K562 (cell line): ENCODE measurements around the gene RNF32. TPM values are rescaled to one million over a fixed set of nuclear protein-coding genes. Genes with fewer than 3 reads are reported as not detected.

Source experiments
- ATAC-seq: fragments of 200-7000 bp; cut with Tn5 transposase; 3 replicates; pipeline ENCODE4 v1.9.1; 2020; ENCODE audit warnings: moderate library complexity
- BruUV-seq: library from RNA; stranded (reverse); fragments of 400-500 nt; replicated peaks from 2 replicates; lab custom pipeline; 2021; lab: Mats Ljungman, UMichigan
- CTCF ChIA-PET: fragments of 300-600 bp; formaldehyde crosslinking; extraction: SDS; loops from one replicate; lab custom pipeline; 2021; ENCODE audit warnings: low intra/inter-chr PET ratio; lab: Yijun Ruan, JAX
- POLR2A ChIA-PET: fragments of 300-600, 350-650 bp; sonication (Branson Sonifier 250); formaldehyde crosslinking; extraction: SDS; loops from one replicate; lab custom pipeline; 2021; ENCODE audit warnings: antibody characterized with exemption, inconsistent platforms; lab: Yijun Ruan, JAX
- DNase-seq, 4 experiments: peaks; one replicate each; pipeline versions ENCODE4 v3.0.0 to v3.0.0-alpha.2; 2011 to 2018; ENCODE audit warnings: low spot score in 3 of 4, mixed read lengths in 3 of 4; ENCODE audit errors: extremely low read depth in 1 of 4
- FAIRE-seq: peaks from 2 replicates; lab custom pipeline; 2011; peaks lifted over from hg19 to GRCh38; lab: Jason Lieb, UNC
- H2AFZ ChIP-seq: 2 replicates; pipeline ENCODE4 v1.6.0; 2011; ENCODE audit warnings: low read depth, low read length, control low read depth, inconsistent platforms
- H3K27ac ChIP-seq: fragments of 200-600 bp; 3 replicates; pipeline ENCODE4 v1.8.0; 2011; ENCODE audit warnings: low read depth, mild to moderate bottlenecking, control low read depth, inconsistent platforms, low read length, moderate library complexity, mixed read lengths; ENCODE audit errors: extremely low read depth
- H3K27me3 ChIP-seq, 2 experiments: fragments of 300-600 bp in 1 of 2; 2 replicates in 1 of 2; 3 replicates in 1 of 2; pipeline versions ENCODE4 v1.6.0 to v1.8.0; 2011; ENCODE audit warnings: inconsistent platforms in 2 of 2, low read length in 2 of 2, mild to moderate bottlenecking in 1 of 2, mixed read lengths in 1 of 2, moderate library complexity in 1 of 2; ENCODE audit not compliant: control insufficient read depth in 2 of 2, insufficient read depth in 2 of 2
- H3K36me3 ChIP-seq: fragments of 300-600 bp; 3 replicates; pipeline ENCODE4 v1.8.0; 2011; ENCODE audit warnings: mild to moderate bottlenecking, low read length, inconsistent platforms; ENCODE audit not compliant: control insufficient read depth, insufficient read depth
- H3K4me1 ChIP-seq, 2 experiments: fragments of 200-600 bp in 1 of 2; replicated peaks in 1 of 2; 2 replicates in 1 of 2; 3 replicates in 1 of 2; pipeline versions ENCODE4 v1.5.1 to v1.8.0; 2011; ENCODE audit warnings: inconsistent platforms in 2 of 2, low read length in 2 of 2, mild to moderate bottlenecking in 1 of 2, mixed read lengths in 1 of 2, moderate library complexity in 1 of 2; ENCODE audit not compliant: control insufficient read depth in 2 of 2, insufficient read depth in 2 of 2
- H3K4me2 ChIP-seq: 2 replicates; pipeline ENCODE4 v1.6.1; 2011; ENCODE audit warnings: low read length, control low read depth, inconsistent platforms, mixed read lengths; ENCODE audit not compliant: insufficient read depth
- H3K4me3 ChIP-seq: fragments of 200-600 bp; sonication (generic), shearing (Covaris generic); 2 replicates; pipeline ENCODE4 v1.5.1; 2016; ENCODE audit warnings: control low read depth, inconsistent platforms
- H3K79me2 ChIP-seq: fragments of 200-600 bp; 3 replicates; pipeline ENCODE4 v1.8.0; 2011; ENCODE audit warnings: low read length, inconsistent platforms; ENCODE audit not compliant: control insufficient read depth, insufficient read depth
- H3K9ac ChIP-seq, 2 experiments: 2 replicates each; pipeline versions ENCODE4 v1.6.0 to v1.6.1; 2011; ENCODE audit warnings: low read depth in 2 of 2, low read length in 2 of 2, control low read depth in 1 of 2, inconsistent platforms in 1 of 2, mild to moderate bottlenecking in 1 of 2, mixed read lengths in 1 of 2; ENCODE audit not compliant: insufficient read depth in 1 of 2
- H3K9me1 ChIP-seq: one replicate; pipeline ENCODE4 v1.6.0; 2011; ENCODE audit warnings: inconsistent platforms, mild to moderate bottlenecking, low read length, moderate library complexity; ENCODE audit not compliant: control insufficient read depth, insufficient read depth
- H3K9me3 ChIP-seq: replicated peaks from 2 replicates; pipeline ENCODE4 v1.5.1; 2011; ENCODE audit warnings: low read depth, low read length, inconsistent platforms; ENCODE audit not compliant: control insufficient read depth, insufficient read depth
- H4K20me1 ChIP-seq: replicated peaks from 2 replicates; pipeline ENCODE4 v1.6.1; 2011; ENCODE audit warnings: low read length, inconsistent platforms, mixed read lengths; ENCODE audit not compliant: control insufficient read depth, insufficient read depth
- CBFA2T3 ChIP-seq: fragments of 450-650 bp; IDR thresholded peaks from 2 replicates; pipeline ENCODE4 v1.6.1; 2017
- CREM ChIP-seq: IDR thresholded peaks from 2 replicates; pipeline ENCODE4 v1.6.1; 2014; ENCODE audit warnings: antibody characterized with exemption, low read depth
- CTBP1 ChIP-seq: fragments of 450-650 bp; IDR thresholded peaks from 2 replicates; pipeline ENCODE4 v1.6.1; 2016; ENCODE audit warnings: borderline replicate concordance
- CXXC5 ChIP-seq: fragments of 250-450 bp; sonication (Bioruptor Pico); IDR thresholded peaks from 2 replicates; pipeline ENCODE4 v1.8.0; 2022; ENCODE audit warnings: inconsistent platforms, mild to moderate bottlenecking, moderate library complexity
- ELK3 ChIP-seq: fragments of 450-650 bp; formaldehyde crosslinking; IDR thresholded peaks from 2 replicates; pipeline ENCODE4 v1.4.0; 2020; ENCODE audit warnings: mild to moderate bottlenecking
- FOXA1 ChIP-seq: fragments of 450-650 bp; IDR thresholded peaks from 2 replicates; pipeline ENCODE4 v1.6.1; 2016; ENCODE audit warnings: mild to moderate bottlenecking, borderline replicate concordance
- FOXA3 ChIP-seq, 2 experiments: fragments of 450-650 bp in 1 of 2; sonication (generic) in 1 of 2; formaldehyde crosslinking; IDR thresholded peaks in 1 of 2; conservative IDR thresholded peaks in 1 of 2; 2 replicates each; pipeline versions ENCODE4 v1.4.0 to v1.8.0; 2020 to 2022; ENCODE audit warnings: mild to moderate bottlenecking in 2 of 2, missing genetic modification reagents in 1 of 2
- FOXM1 ChIP-seq, 2 experiments: fragments of 450-650 bp in 1 of 2; sonication (generic) in 1 of 2; formaldehyde crosslinking in 1 of 2; IDR thresholded peaks; 2 replicates each; pipeline versions ENCODE4 v1.6.1 to v1.9.0; 2017 to 2022; ENCODE audit warnings: low read depth in 2 of 2, mild to moderate bottlenecking in 2 of 2, missing genetic modification reagents in 1 of 2, moderate library complexity in 1 of 2
- GATAD2A ChIP-seq: fragments of 450-650 bp; IDR thresholded peaks from 2 replicates; pipeline ENCODE4 v1.6.1; 2017
- HCFC1 ChIP-seq: IDR thresholded peaks from 2 replicates; pipeline ENCODE4 v1.6.1; 2012; ENCODE audit warnings: low read depth, low read length, improper control_type of control experiment
- L3MBTL2 ChIP-seq: fragments of 450-650 bp; IDR thresholded peaks from 2 replicates; pipeline ENCODE4 v1.6.1; 2016; ENCODE audit warnings: mild to moderate bottlenecking, moderate library complexity
- MAFF ChIP-seq: IDR thresholded peaks from 2 replicates; pipeline ENCODE4 v1.6.1; 2012; ENCODE audit warnings: low read length, improper control_type of control experiment
- MBD2 ChIP-seq: sonication (generic); IDR thresholded peaks from 2 replicates; pipeline ENCODE4 v1.6.1; 2016; ENCODE audit warnings: low read depth, borderline replicate concordance
- MIER1 ChIP-seq: fragments of 450-650 bp; IDR thresholded peaks from 2 replicates; pipeline ENCODE4 v1.6.1; 2016; ENCODE audit warnings: antibody characterized with exemption, mild to moderate bottlenecking, low read depth
- NR1H2 ChIP-seq: sonication (generic); formaldehyde crosslinking; IDR thresholded peaks from 2 replicates; pipeline ENCODE4 v1.4.0; 2020; ENCODE audit warnings: mild to moderate bottlenecking, missing genetic modification reagents
- NRF1 ChIP-seq, 2 experiments: fragments of 450-650 bp; IDR thresholded peaks in 1 of 2; conservative IDR thresholded peaks in 1 of 2; 2 replicates each; pipeline ENCODE4 v1.6.1; 2014; ENCODE audit warnings: mild to moderate bottlenecking in 2 of 2
- PHF21A ChIP-seq: fragments of 450-650 bp; IDR thresholded peaks from 2 replicates; pipeline ENCODE4 v1.6.1; 2017; ENCODE audit warnings: low read depth, borderline replicate concordance
- RBM34 ChIP-seq: fragments of 200-400 bp; formaldehyde crosslinking; IDR thresholded peaks from 2 replicates; pipeline ENCODE4 v1.6.1; 2018; ENCODE audit warnings: low read length, borderline replicate concordance; ENCODE audit not compliant: insufficient read depth
- SUPT5H ChIP-seq: fragments of 450-650 bp; IDR thresholded peaks from 2 replicates; pipeline ENCODE4 v1.6.1; 2016
- TCF3 ChIP-seq: sonication (generic); formaldehyde crosslinking; IDR thresholded peaks from 2 replicates; pipeline ENCODE4 v1.4.0; 2020; ENCODE audit warnings: mild to moderate bottlenecking, missing genetic modification reagents
- ZBTB1 ChIP-seq: sonication (generic); formaldehyde crosslinking; IDR thresholded peaks from 2 replicates; pipeline ENCODE4 v1.8.1; 2023; ENCODE audit warnings: missing genetic modification reagents, low read depth, mild to moderate bottlenecking, borderline replicate concordance
- ZFP30 ChIP-seq: fragments of 250-450 bp; sonication (Bioruptor Pico); IDR thresholded peaks from 2 replicates; pipeline ENCODE4 v1.8.0; 2022; ENCODE audit warnings: moderate library complexity, mild to moderate bottlenecking, inconsistent platforms, borderline replicate concordance
- ZNF140 ChIP-seq: fragments of 250-450 bp; sonication (Bioruptor Pico); IDR thresholded peaks from 2 replicates; pipeline ENCODE4 v1.8.0; 2021; ENCODE audit warnings: moderate library complexity, mild to moderate bottlenecking, inconsistent platforms
- ZNF408 ChIP-seq: fragments of 250-450 bp; sonication (Bioruptor Pico); IDR thresholded peaks from 2 replicates; pipeline ENCODE4 v1.4.0; 2020; ENCODE audit warnings: low read depth, mild to moderate bottlenecking, moderate library complexity
- WGBS: fragments of 100-300 bp; shearing (Covaris generic); methylation state at CpG from one replicate; pipeline ENCODE4 v1.1.6; 2016; ENCODE audit warnings: low coverage, mixed read lengths; ENCODE audit not compliant: insufficient coverage; ENCODE audit errors: missing lambda C conversion rate; 5-methylcytosine and 5-hydroxymethylcytosine counted together
- in situ Hi-C: fragments of 300-500 bp; cut with MboI; formaldehyde crosslinking; loops from 4 replicates; pipeline ENCODE4 v1.15.0; 2018; ENCODE audit warnings: inconsistent platforms, mixed read lengths
- intact Hi-C: fragments of 100-400 bp; cut with micrococcal nuclease; formaldehyde crosslinking; loops from 2 replicates; pipeline ENCODE4 v1.14.2; 2022
- polyA plus RNA-seq, 8 experiments: library from polyadenylated mRNA; depleted of rRNA in 4 of 8; stranded (reverse) in 5 of 8; unstranded in 3 of 8; fragments of >200 nt; fragmentation: Nextera tagmentation in 2 of 8; fragmentation: Illumina TruSeq in 1 of 8; extraction: Ambion mirVana in 2 of 8; extraction: Trizol in 1 of 8; gene quantifications; 2 replicates each; pipeline versions ENCODE4 v1.2.1 to v1.2.3, GENCODE V29; 2011 to 2014; ENCODE audit warnings: inconsistent platforms in 1 of 8, missing spikeins in 1 of 8
- total RNA-seq, 7 experiments: library from RNA; depleted of rRNA in 6 of 7; stranded (reverse); fragments of >200 nt in 6 of 7; fragmentation: Illumina TruSeq in 2 of 7; extraction: Trizol in 2 of 7; gene quantifications; 2 replicates each; pipeline versions ENCODE4 v1.2.1 to v1.2.3, GENCODE V29; 2011 to 2021; ENCODE audit warnings: low replicate concordance in 1 of 7

Gene RNF32
- total and polyA plus RNA-seq, 9 of the 15 experiments (the other 6 are each of a cell fraction or from before 2014, with no cell fraction given) = 2.6 to 7.0 (median 4.6) TPM

GRCh38 chr7:156638443-156639077 lies 2.0 kb upstream of the RNF32 start:
- Histone ChIP-seq H3K9me3 (no peaks in the 10 kb centered on the region), H3K4me3 (peak overlapping the region; percentile 71), H3K4me2 (peak overlapping the region; percentile 78), H3K79me2 (peaks cover 55% of the 10 kb centered on the region), H3K27ac (peak overlapping the region; percentile 92), H3K36me3 (peaks cover 3% of the 10 kb centered on the region; the same call in 1 of the 3 replicates), H2AFZ (peak overlapping the region; percentile 10), H3K9ac (peak overlapping the region; percentile 85 to 91; a peak in 3 of 4 replicates), H3K9me1 (no peaks in the 10 kb centered on the region), H3K27me3 (no peaks in the 10 kb centered on the region), H4K20me1 (no peaks in the 10 kb centered on the region), H3K4me1 (peaks cover 5 to 20% of the 10 kb centered on the region in 2 experiments; a peak in 4 of 5 replicates)
- FAIRE-seq (peak; percentile 58), ATAC-seq (peak; percentile 38), DNase-seq (peak; percentile 47 to 80 (median 48))
- whole genome bisulfite sequencing = 26% methylated on average over 8 of the region's 8 CpGs
- intact Hi-C loops (no loop called here), in situ Hi-C loops (no loop called here)
- no TSS peak for BruUV-seq
- CTCF ChIA-PET = no interaction called here
- POLR2A ChIA-PET = interaction anchor here (0.6 to 1.7 kb wide), 5 partner anchors 12 to 261 kb away, joined by 3 to 9 read pairs (median 4); no protein-coding TSS in a partner anchor
- TF ChIP-seq CBFA2T3 (peak; percentile 32; the same call in 1 of the 2 replicates), NR1H2 (CRISPR knock-in tag) (peak; percentile 44; the same call in 1 of the 2 replicates), CREM (peak; percentile 85), ZNF408 (CRISPR knock-in tag) (no peak), MIER1 (0 out of 2 replicates have a peak, but pooled peaks have one; percentile 51), NRF1 (conservative IDR thresholded peaks at IDR 0.05 in 1 of 2, IDR thresholded peaks at IDR 0.05 in 1 of 2) (0 out of 4 replicates have a peak, but pooled peaks of 1 of the 2 experiments have one; percentile 26), CTBP1 (0 out of 2 replicates have a peak, but pooled peaks have one; percentile 46), TCF3 (CRISPR knock-in tag) (0 out of 2 replicates have a peak, but pooled peaks have one; percentile 8), RBM34 (no peak), FOXM1 (IDR thresholded peaks at IDR 0.05; ENCODE audit: low read depth) (no peak), FOXM1 (CRISPR knock-in tag; IDR thresholded peaks at IDR 0.05; ENCODE audit: low read depth) (no peak), ZFP30 (CRISPR knock-in tag) (no peak), MBD2 (0 out of 2 replicates have a peak, but pooled peaks have one; percentile 14), FOXA1 (no peak), ELK3 (CRISPR knock-in tag) (no peak), ZBTB1 (CRISPR knock-in tag) (no peak), ZNF140 (CRISPR knock-in tag) (no peak), CXXC5 (CRISPR knock-in tag) (0 out of 2 replicates have a peak, but pooled peaks have one; percentile 24), FOXA3 (CRISPR knock-in tag; conservative IDR thresholded peaks at IDR 0.05 in 1 of 2, IDR thresholded peaks at IDR 0.05 in 1 of 2) (0 out of 4 replicates have a peak, but pooled peaks of 1 of the 2 experiments have one; percentile 13), GATAD2A (no peak), HCFC1 (no peak), SUPT5H (0 out of 2 replicates have a peak, but pooled peaks have one; percentile 22), MAFF (no peak), PHF21A (no peak), L3MBTL2 (peak; percentile 44; the same call in 1 of the 2 replicates)
